ENCODE measurements around the gene IGFBP7.
"Not testable (repeated sequence)": the region's sequence is repeated elsewhere in the genome, so short reads cannot be mapped to it uniquely, and the experiment has no call there.

Gene IGFBP7

DNA sequence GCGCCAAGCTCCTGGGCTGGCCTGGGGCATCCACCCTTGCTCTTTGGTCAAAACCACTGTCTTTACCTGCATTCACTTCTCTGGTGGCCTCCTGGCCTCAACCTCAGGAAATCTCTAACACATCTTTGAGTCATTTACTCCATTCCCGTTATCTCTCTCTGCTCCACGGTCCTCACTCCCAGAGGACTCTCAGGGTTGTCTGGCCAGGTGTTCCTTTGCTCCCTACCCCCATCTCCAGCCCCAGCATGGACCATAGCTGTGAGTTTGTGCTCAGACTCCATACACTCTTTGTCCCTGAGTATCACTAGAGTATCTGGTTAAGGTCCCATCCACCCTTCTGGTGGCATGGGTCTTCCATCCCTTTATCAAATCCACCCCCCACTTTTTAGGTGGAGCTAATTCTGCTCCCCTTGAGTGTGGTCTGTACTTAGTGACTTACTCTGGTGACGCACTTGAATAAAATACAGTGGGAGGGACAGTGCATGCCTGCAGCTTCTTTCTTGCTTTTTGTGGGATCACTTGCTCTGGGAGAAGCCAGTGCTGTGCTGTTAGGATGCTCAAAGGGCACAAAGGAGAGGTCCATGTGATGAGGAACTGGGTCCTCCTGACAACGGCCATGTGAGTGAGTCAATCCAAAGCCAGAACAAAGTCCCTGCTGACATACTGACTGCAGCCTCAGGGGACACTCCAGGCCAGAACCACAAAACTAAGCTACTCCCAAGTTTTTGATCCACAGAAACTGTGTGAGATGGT is 44.3 kb downstream of the IGFBP7 start:
- peak; percentile 25 for DNase-seq

DNA sequence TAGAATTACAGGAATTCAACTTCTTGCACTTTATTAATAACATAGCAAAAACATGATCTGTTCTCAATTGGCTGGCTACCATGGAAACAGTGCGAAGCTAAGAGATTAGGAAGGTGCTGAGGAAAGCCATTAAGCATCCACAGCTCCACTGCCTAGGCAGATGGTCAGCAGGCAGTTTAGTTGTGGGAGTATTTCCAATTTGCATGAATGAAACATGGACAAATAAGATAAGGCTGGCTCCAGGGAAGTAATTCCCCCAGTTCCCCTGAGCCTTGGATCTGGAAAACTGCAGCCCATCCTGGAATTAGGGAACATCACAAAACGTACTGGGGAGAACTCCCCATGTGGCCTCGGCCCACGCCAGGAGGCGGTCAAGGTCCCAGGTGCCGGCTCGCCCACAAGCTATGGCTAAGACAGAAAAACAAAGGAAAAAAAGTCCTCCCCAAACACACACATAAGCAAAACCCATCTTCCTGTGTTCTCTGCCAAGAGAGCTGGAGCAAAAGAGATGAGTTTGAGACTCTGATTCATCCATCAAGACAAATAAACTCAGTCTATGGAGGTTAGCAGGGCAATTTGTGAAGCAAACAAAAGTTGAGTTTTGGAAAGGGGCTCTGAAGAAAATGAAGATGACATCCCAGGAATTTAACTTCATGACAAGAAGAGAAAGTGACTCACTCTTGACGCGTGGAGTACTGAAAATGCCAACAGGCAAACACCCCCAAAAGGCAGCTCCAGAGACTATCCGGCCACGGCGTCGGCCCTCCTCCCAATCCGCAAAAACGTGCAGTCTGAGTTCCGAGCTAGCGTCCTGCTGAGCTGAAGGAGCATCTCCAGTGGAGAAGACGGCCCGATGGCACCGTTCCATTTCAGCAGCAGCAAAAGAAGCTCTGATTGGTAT is 45.1 kb downstream of the IGFBP7 start:
- peak; percentile 96 for DNase-seq

DNA sequence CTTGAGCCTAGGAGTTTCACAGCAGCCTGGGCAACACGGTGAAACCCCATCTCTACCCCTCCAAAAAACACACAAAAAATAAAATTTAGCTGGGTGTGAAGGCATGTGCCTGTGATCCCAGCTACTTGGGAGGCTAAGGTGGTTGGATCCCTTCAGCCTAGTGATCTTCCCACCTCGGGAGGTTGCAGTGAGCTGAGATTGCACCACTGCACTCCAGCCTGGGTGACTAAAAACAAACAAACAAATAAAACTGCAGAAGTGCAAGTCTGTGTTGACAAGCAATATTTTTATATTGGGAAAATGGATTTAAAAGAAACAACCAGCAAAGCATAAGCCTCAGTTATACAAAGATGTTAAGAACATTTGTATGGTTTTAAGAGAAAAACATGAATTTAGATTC is 46.1 kb downstream of the IGFBP7 start:
- DNase-seq, result no peak

DNA sequence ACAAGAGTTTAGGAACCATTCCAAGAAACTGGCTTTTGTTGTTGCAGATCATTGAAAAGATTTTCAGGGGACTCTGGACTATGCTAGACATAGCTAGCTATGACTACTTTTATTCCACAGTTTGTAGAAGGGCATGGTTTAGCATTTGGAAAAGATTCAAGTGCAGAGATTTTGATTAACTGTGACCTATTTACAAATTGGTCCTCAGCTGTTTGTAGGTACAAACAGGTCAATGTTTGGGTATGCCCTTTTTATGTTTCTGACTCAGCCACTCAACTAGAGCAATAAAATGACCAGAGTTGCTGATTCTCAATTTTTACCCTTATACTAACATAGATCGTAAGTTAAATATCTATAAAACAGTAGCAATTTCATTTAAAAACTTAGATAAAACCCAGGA is 46.7 kb downstream of the IGFBP7 start:
- no peak for DNase-seq

DNA sequence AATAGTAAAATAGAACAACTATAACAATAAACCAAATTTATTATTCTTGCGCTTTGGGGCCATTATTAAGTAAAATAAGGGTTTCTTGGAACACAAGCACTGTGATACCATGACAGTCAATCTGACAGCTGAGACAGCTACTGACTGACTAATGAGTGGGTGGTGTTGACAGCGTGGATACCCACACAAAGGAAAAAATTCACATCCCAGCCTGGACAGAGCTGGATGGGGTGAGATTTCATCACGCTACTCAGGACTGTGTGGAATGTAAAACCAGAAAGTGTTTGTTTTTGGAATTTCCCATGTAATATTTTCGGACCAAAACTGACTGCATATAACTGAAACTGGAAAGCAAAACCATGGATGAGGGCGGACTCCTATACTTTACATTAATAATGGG is 48.8 kb downstream of the IGFBP7 start:
- DNase-seq, result peak; percentile 72

DNA sequence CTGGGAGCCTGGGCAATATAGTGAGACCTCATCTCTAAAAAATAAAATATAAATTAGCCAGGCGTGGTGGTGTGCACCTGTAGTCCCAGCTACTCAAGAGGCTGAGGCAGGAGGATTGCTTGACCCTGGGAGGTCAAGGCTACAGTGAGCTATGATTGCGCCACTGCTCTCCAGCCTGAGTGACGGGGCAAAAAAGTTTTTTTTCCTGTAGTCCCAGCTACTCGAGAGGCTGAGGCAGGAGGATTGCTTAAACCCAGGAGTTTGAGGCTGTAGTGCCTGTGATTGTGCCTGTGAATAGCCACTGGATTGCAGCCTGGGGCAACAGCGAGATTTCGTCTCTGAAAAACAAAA is 49.5 kb downstream of the IGFBP7 start:
- not testable (repeated sequence) for DNase-seq

DNA sequence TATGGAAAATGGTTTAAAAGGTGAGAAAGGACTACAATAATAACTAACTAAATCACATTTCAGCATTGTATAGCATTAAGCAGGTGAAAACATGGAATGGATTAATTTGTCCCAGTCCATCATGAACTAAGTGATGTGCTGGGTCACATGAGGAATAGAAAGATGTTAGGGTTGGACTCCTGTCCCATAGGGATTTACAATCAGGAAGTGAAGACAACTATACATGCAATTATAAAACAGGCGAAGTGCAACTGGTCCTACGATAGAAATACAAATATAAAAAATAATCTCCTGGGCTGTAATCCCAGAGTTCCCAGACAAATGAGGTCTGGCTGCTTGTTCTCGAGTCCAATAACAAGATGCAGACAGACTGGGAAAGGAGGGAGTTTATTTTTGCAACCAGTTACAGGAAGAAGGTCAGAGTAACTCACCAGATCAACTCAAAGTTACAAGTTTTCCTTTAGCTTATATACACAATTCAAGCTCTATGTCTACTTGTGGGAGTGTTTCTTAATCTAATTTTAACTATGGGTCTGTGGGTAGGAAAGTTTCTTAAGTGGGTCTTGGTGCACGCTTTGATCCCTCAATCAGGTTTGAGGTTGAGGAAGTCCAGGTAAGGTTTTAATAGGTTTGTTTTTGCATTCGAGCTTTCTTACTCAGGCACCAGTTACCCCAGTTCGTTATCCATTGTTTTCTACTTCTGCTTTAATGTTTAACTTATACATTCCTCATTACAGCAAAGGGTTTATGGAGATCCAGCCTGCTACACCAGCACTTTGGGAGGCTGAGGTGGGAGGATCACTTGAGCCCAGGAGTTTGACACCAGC is 50.1 kb downstream of the IGFBP7 start:
- DNase-seq, result no peak

DNA sequence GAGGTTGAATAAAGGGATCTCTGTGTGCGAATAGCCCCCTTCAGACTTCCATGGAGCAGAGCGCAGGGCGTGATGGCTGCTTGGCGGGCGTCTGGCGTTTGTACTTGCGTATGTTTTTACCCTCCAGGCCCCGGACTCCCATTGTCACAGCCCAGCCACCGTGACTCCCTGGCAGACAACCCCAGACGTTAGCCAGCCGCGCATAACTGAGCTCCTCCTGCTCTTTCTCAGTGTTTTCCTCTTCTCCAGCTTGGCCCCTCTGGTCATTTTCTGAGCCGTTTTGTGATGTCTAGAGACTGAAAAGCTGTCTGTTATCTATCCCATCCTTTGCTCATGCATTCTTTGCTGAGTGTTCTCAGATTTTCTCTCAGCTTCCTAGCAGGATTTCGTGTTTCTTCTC is 54.3 kb downstream of the IGFBP7 start:
- DNase-seq, result no peak

DNA sequence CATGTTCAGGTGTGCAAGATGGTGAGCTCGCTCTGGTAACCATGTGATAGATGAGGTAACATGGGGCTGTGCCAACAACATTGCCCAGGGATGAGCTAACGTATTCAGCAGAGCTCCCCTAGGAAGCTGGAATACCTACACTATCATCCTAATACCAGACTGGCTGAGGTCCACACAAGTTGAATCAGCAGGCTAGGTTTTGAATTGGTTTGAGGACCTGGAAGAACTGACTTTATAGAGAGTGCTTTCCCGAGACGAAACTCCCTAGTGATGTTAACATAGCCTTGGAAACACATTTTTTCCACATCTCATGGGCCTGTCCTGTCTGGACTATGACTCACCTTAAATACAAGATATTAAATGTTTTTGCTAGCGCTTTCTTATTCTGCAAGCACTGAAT is 56.7 kb downstream of the IGFBP7 start:
- DNase-seq, result peak; percentile 76

DNA sequence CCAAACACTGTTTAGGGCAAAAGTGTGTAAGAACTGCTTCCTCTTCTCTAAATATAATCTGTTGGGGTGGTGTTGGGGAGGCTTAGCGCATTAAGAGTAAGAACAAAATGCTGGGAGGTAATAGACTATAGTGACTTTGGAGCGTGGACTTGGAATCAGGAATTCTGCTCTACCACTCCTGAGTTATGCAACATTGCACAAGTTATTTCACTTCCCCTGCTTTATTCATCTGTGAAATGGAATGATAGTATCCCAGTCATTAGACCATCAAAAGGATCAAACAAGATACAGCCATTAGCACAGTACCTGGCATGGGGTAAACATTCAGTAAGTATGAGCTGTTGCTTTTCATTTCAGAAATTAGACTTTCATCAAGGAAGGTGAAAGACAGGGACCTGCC is 58.7 kb downstream of the IGFBP7 start:
- no peak for DNase-seq

DNA sequence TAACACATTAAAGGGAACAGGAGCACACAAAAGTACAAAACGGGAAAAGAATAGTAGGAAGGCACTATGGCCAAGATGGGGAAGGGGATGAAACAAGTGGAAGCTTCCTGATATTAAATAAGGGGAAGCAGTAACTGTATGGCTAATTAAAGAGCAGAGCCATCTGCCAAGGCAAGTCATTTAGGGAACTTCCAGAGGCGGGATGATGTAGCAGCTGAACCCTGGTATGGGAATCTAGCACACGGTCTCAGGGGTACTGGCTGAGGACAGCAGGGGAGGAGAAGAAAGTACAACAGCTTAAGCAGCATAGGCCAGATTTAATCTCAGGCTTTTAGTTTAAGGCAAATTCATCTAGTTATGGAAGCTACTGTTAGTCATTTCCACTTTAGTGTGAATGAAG is 59.1 kb downstream of the IGFBP7 start:
- DNase-seq, result no peak

DNA sequence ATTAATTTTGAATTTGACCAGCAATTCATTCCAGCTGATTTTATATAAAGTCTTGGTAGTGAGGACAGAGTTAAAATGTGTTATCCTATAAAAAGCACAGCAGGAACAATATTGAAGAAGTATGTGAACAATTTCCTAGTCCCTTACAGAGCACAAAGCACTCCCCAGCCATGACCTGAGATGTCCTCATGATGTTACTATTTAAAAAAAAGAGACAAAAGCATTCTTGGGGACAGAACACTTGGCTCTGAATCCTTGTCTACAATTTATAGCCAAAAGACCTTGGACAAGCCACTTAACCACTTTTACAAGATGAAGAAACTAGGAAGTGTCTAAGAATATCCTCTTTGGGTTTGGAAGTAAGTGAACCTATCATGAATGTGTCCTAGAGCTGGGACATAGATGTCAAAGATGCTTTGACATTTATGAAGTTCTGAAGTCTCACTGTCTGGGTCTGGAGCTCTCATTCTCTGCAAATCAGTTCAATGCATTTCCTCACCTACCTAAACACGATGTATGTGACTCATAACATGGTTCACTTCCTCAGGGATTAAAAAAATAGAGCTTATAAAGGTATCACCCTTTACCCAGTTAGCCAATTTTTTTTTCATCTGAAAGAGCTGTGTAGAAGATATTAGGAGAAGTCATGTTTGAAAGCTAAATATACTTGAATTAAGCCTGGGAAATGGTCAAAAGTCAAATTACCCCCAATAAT is 61.4 kb downstream of the IGFBP7 start:
- peak; percentile 61 for DNase-seq

DNA sequence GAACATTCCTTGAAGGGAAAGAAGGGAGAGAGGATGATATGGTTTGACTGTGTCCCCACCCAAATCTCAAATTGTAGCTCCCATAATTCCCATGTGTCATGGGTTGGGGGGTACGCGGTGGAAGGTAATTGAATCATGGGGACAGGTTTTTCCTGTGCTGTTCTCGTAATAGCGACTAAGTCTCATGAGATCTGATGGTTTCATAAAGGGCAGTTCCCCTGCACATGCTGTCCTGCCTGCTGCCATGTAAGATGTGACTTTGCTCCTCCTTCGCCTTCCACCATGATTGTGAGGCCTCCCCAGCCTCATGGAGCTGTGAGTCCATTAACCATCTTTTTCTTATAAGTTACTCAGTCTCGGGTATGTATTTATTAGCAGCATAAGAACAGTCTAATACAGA is 63.1 kb downstream of the IGFBP7 start:
- not testable (repeated sequence) for DNase-seq

DNA sequence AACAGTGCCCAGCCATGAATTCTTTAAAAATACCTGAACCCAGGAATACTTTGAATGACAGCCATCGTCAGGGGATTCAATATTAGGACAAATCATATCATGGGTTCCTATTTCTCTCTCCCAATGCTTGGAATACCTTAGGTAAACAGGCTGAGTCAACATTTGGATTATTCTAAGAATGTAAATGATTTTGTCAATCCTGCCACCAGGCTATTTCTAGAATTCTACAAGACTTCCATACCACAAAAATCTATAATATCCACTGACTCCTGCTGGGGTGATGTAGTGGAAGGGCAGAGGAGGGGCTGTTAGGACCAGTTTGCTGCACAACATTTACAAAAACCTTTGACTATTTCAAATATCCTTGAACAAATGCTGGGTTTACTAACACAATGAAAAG is 65.2 kb downstream of the IGFBP7 start:
- peak; percentile 90 for DNase-seq

DNA sequence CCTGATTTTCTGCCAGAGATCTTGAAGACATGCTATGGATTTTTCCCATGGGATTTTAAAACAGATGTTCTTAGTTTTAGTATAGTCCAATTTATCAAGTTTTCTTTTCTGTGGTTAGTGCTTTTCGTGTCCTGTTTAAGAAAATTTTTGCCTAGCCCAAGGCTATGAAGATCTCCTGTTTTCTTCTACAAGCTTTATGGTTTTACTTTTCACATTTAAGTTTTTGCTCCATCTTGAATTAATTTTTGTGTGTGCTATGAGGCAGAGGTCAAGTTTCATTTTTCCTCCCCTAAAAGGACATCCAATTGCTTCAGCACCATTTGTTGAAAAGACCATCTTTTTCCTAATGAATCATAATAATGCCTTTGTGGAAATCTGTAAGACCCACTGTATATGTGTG is 65.9 kb downstream of the IGFBP7 start:
- DNase-seq, result peak; percentile 93

DNA sequence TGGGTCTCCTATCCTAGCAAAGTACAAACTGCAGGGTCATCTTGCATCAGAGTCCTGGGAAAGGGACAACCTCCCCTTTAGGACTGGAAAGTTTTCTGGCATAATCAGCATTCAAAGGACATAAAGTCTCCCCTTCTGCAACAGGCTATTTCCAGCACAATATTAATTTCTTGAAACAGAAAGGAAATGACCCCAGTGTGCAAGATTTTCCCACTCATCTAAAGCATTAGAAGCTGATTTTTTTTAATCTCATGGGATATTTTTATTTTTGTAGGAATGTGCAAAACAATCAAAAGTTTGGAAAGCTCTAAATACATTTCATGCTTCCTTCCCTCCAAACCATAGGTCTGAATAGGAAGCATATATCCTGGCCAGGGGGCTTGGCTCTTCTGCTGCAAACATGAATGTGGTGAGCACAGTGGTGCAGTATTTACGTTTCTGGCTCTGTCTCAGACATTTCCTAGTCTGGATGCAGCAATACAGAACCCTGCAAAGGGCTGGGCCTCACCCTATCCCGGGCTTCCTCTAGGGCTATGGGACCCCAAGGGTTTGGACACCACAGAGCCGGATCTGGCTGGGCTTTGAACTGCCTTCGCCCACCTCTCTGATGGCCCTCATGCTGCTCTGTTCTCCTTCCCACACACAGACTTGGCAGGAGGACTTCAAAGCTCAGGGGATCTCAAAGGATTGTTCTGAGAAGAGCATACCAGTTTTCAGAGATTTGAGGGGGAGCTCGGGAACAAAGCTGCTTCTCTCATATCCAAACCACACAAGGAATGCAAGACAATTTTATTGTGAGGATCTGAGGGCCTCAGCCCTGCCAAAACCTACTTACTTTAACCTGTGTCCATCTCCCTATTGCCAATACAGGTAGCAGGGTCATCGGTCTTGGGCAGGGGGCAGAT is 66.6 kb downstream of the IGFBP7 start:
- DNase-seq, result peak; percentile 88

DNA sequence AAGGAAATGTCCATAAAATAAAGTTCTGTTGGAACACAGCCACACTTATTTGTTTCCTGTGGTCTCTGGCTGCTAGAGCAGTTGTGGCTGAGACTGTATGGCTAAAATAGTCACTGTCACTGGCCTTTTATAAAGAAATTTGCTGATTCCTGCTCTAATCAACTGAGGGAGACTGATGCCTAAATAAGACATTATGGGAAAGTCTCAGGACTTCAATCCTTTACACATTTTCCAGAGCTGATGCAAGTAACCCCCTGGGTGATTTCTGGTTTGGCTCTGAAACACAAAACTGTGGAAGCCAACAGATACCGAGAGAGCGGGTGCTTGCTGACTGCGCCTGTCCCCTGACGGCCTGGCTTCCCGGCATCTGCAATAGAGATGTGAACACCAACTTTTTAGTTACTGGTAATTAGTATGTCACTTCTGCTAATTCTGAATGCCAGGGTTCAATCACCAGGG is 67.4 kb downstream of the IGFBP7 start:
- peak; percentile 64 for DNase-seq

DNA sequence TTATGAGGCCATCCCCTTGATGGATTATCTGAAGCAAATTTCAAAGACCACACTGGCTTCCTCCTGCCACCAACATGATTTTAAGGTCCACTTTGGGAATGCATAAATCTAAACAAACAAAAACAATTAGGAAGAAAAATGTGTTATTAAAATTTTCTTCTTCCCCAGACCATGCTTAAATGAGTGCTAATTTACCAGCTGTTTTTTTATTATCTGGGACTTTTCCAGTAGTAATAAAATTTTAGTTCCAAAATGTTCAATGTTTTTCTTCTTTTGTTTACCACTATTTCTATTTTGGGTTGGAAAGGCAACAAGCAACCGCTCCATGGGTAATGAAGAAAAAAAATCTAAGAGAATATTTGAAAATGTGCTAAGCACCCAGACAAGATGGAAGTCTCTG is 69.2 kb downstream of the IGFBP7 start:
- DNase-seq, result no peak

DNA sequence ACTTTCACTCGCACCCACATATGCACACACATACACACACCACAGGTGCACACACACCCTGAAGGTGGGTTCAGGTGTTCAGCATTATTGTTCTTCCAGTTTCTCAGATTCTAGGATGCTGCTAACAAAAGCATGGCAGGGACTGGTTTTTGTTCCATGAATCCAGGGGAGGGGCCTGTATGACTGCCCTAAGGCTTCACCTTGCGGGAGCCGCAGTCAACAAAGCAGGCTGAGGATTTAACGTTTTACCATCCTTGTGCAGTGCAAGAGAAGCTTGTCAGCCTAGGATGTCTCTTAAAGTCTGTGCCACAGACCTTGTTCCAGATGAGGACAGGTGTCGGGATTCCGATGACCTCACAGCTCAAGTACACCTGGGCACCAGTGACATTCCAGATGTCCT is 69.7 kb downstream of the IGFBP7 start:
- no peak for DNase-seq

DNA sequence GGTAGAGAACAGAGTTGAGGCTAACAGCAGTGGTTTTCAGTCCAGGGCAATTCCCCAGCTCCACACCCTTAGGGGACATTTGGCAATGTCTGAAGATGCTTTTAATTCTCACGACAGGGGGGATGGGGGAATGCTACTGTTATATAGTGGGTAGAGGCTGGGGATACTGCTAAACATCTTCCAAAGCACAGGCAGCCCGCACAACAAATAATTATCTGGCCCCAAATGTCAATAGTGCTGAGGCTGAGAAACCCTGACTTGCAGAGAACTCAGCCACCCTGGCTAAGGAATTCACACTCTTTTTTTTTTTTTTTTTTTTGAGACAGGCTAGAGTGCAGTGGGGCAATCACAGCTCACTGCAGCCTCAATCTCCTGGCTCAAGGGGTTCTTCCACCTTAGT is 70.8 kb downstream of the IGFBP7 start:
- DNase-seq, result peak; percentile 17

DNA sequence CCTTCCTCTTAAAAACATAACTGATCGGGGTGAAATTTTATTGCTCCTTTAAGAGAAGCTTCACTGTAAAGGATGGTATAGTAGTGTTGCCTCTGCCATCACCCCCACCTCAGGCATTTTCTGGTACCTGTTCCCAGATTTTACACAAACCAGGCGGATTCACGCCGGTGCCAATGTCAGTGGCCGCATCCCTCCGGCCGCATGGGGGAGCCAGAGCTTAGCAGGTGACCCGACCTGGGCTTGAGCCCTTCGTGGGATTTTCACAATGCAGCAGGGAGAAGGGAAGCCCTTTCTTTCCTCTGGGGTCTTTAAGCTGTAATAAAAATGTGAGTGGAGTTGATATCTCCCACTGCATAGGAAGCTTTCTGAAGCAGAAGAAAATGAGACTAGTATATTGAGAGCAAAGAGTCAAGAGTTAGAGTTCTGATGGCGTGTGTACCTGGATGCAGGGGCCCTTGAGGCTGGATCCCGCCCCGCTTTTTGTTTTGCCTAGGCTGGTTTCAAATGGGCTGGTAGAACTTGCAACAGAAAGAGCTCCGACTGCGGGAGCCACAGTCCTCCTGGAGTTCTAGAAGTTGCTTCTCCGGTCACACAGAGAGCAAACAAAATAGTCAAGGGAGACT is 72.1 kb downstream of the IGFBP7 start:
- DNase-seq, result peak; percentile 52

Measured in fibroblast of skin of right quadriceps (primary cell).